Neural cell (in vitro differentiated cells): Measurements from ENCODE around the gene CST9L.

Experiments used
- CTCF ChIP-seq: fragments of 450-650 bp; IDR thresholded peaks from 2 replicates; pipeline ENCODE4 v1.5.1; 2014; ENCODE audit warnings: antibody characterized with exemption, mild to moderate bottlenecking, moderate library complexity; ENCODE audit not compliant: poor library complexity, severe bottlenecking
- EZH2 ChIP-seq: fragments of 200-600, 300-800 bp; shearing (Covaris generic), sonication (generic); IDR thresholded peaks from 2 replicates; pipeline ENCODE4 v1.6.1; 2014; ENCODE audit warnings: antibody characterized with exemption, low read length, borderline replicate concordance, mild to moderate bottlenecking; ENCODE audit not compliant: insufficient read depth, poor library complexity, severe bottlenecking
- POLR2AphosphoS5 ChIP-seq: IDR thresholded peaks from 2 replicates; pipeline ENCODE4 v1.6.1; 2012
- TAF1 ChIP-seq: IDR thresholded peaks from 2 replicates; pipeline ENCODE4 v1.6.1; 2012; ENCODE audit warnings: low read depth

GRCh38 chr20:23519556-23519955 is 48.7 kb downstream of the CST9L start:
- TF ChIP-seq POLR2AphosphoS5 (no peak), CTCF (no peak), EZH2 (no peak), TAF1 (no peak)
